Upper lobe of left lung (tissue), 6 donors: ENCODE results near the gene SSC5D. TPM values are rescaled to one million over a fixed set of nuclear protein-coding genes. Genes with fewer than 3 reads are reported as not detected.
"Not testable (repeated sequence)": the region's sequence is repeated elsewhere in the genome, so short reads cannot be mapped to it uniquely, and the experiment has no call there.

Source experiments
- ATAC-seq, 2 donors: fragments of 200-7000 bp; cut with Tn5 transposase; one replicate each; pipeline ENCODE4 v1.9.1; 2022; ENCODE audit warnings: mild to moderate bottlenecking in 2 of 2, moderate library complexity in 2 of 2; ENCODE audit not compliant: low FRiP score in 2 of 2
- DNase-seq, 2 donors: peaks; one replicate each; pipeline ENCODE4 v3.0.0-alpha.2; 2019 to 2020
- H3K27ac ChIP-seq, 4 donors: fragments of 200-600 bp; sonication (generic); one replicate each; pipeline ENCODE4 v1.5.1; 2016 to 2019
- H3K27me3 ChIP-seq, 4 donors: fragments of 200-600 bp; sonication (generic); one replicate each; pipeline ENCODE4 v1.5.1; 2017 to 2019
- H3K36me3 ChIP-seq, 4 donors: fragments of 200-600 bp; sonication (generic); one replicate each; pipeline ENCODE4 v1.5.1; 2016 to 2019
- H3K4me1 ChIP-seq, 4 donors: fragments of 200-600 bp; sonication (generic); one replicate each; pipeline ENCODE4 v1.5.1; 2018 to 2019
- H3K4me3 ChIP-seq, 4 donors: fragments of 200-600 bp; sonication (generic); one replicate each; pipeline ENCODE4 v1.5.1; 2017 to 2019; ENCODE audit warnings: mild to moderate bottlenecking in 2 of 4, moderate library complexity in 1 of 4
- H3K9me3 ChIP-seq, 4 donors: fragments of 200-600 bp; sonication (generic); one replicate each; pipeline ENCODE4 v1.5.1; 2018 to 2019
- CTCF ChIP-seq, 6 experiments: fragments of 450-650 bp in 4 of 6; fragments of 200-600 bp in 2 of 6; sonication (generic) in 2 of 6; IDR thresholded peaks; one replicate each; pipeline ENCODE4 v1.5.1; 2016 to 2019; ENCODE audit warnings: antibody characterized with exemption in 6 of 6
- EP300 ChIP-seq, 4 donors: sonication (generic); formaldehyde crosslinking; IDR thresholded peaks; one replicate each; pipeline ENCODE4 v1.5.1; 2017; ENCODE audit warnings: antibody characterized with exemption in 4 of 4, control low read depth in 2 of 4
- POLR2A ChIP-seq, 4 donors: fragments of 450-650 bp; IDR thresholded peaks; one replicate each; pipeline ENCODE4 v1.5.1; 2016 to 2017; ENCODE audit warnings: antibody characterized with exemption in 4 of 4, mild to moderate bottlenecking in 2 of 4
- POLR2AphosphoS5 ChIP-seq, 2 donors: sonication (generic); formaldehyde crosslinking; IDR thresholded peaks; one replicate each; pipeline ENCODE4 v1.5.1; 2017; ENCODE audit warnings: antibody characterized with exemption in 2 of 2
- WGBS, 2 donors: methylation state at CpG; one replicate each; pipeline ENCODE4 v1.1.5; 2017 to 2018; 5-methylcytosine and 5-hydroxymethylcytosine counted together
- total RNA-seq, 6 donors: library from RNA; depleted of rRNA in 4 of 6; stranded (reverse); fragments of >200 nt in 4 of 6; gene quantifications; one replicate each; pipeline versions ENCODE4 v1.1.0 to v1.2.1, GENCODE V29; 2016 to 2021
- donor health status: DM: no; HTN: no; CAD: no; lungs with moderate emphysema.
- donor health status: DM: no; HTN: yes; CAD: no; lungs with severe emphysema.

Gene SSC5D
- total RNA-seq, 6 donors from 2014 or later: 0.39 to 10.1 (median 6.7) TPM

- ATAC-seq: no peak
- no peak overlapping the region for H3K4me3 ChIP-seq
- H3K27me3 ChIP-seq: peaks cover 0 to 50% (median 33%) of the 10 kb centered on the region in 4 donors
- H3K4me1 ChIP-seq: peaks cover 5 to 35% (median 10%) of the 10 kb centered on the region in 4 donors
- WGBS, 2 donors: 36 to 46% methylated on average over 11 of the region's 11 CpGs
- no peak overlapping the region for H3K27ac ChIP-seq
- DNase-seq: no peak
- H3K36me3 ChIP-seq: no peaks in the 10 kb centered on the region
- H3K9me3 ChIP-seq: no peaks in the 10 kb centered on the region
- TF ChIP-seq CTCF (IDR thresholded peaks at IDR 0.05) (no peak), EP300 (IDR thresholded peaks at IDR 0.05) (no peak), POLR2A (IDR thresholded peaks at IDR 0.05) (no peak), POLR2AphosphoS5 (IDR thresholded peaks at IDR 0.05) (no peak)
Measured at GRCh38 chr19:55444646-55445045, 43.6 kb upstream of the SSC5D start.

- Histone ChIP-seq H3K27me3 (peaks cover 1 to 40% (median 25%) of the 10 kb centered on the region in 4 donors), H3K27ac (no peak overlapping the region), H3K4me3 (no peak overlapping the region), H3K9me3 (no peaks in the 10 kb centered on the region), H3K4me1 (peaks cover under 1 to 26% (median 4%) of the 10 kb centered on the region in 4 donors), H3K36me3 (no peaks in the 10 kb centered on the region)
- DNase-seq (no peak), ATAC-seq (no peak)
- TF ChIP-seq CTCF (IDR thresholded peaks at IDR 0.05) (no peak), EP300 (IDR thresholded peaks at IDR 0.05) (no peak), POLR2AphosphoS5 (IDR thresholded peaks at IDR 0.05) (no peak), POLR2A (IDR thresholded peaks at IDR 0.05) (no peak)
- 65 to 70% methylated on average over 8 of the region's 8 CpGs for WGBS, 2 donors
Measured at GRCh38 chr19:55446060-55446459, 42.2 kb upstream of the SSC5D start.

- Histone ChIP-seq H3K27me3 (peaks cover 7 to 42% (median 30%) of the 10 kb centered on the region in 4 donors), H3K4me3 (no peak overlapping the region), H3K27ac (no peak overlapping the region), H3K4me1 (peaks cover 15 to 26% (median 16%) of the 10 kb centered on the region in 4 donors), H3K9me3 (no peaks in the 10 kb centered on the region), H3K36me3 (no peaks in the 10 kb centered on the region)
- ATAC-seq (peak in 1 of 2 donors; percentile 23), DNase-seq (no peak)
- WGBS, 2 donors: 28 to 81% methylated on average over 2 to 16 of the region's 16 CpGs
- no peak for TF ChIP-seq POLR2A (IDR thresholded peaks at IDR 0.05)
- TF ChIP-seq CTCF (IDR thresholded peaks at IDR 0.05): peak in 1 of 6 experiments; percentile 5
- TF ChIP-seq POLR2AphosphoS5 (IDR thresholded peaks at IDR 0.05): no peak
Measured at GRCh38 chr19:55447421-55448174, 40.6 kb upstream of the SSC5D start.

GRCh38 chr19:55448175-55448490 lies 40.1 kb upstream of the SSC5D start:
- not testable (repeated sequence) for H3K9me3 ChIP-seq, ATAC-seq, DNase-seq, H3K27ac ChIP-seq, H3K4me3 ChIP-seq, H3K36me3 ChIP-seq
- WGBS, 2 donors: 87 to 90% methylated on average over 5 of the region's 5 CpGs
- peaks cover 15 to 26% (median 20%) of the 10 kb centered on the region in 4 donors for H3K4me1 ChIP-seq
- peaks cover 7 to 40% (median 27%) of the 10 kb centered on the region in 4 donors for H3K27me3 ChIP-seq

GRCh38 chr19:55449469-55449868 lies 38.8 kb upstream of the SSC5D start:
- Histone ChIP-seq H3K27me3 (peaks cover 7 to 28% (median 20%) of the 10 kb centered on the region in 4 donors), H3K4me1 (peaks cover 15 to 22% (median 20%) of the 10 kb centered on the region in 4 donors), H3K9me3 (no peaks in the 10 kb centered on the region), H3K27ac (no peak overlapping the region), H3K36me3 (peaks cover 0 to 7% (median 0%) of the 10 kb centered on the region in 4 donors), H3K4me3 (no peak overlapping the region)
- no peak for DNase-seq
- TF ChIP-seq EP300 (IDR thresholded peaks at IDR 0.05) (no peak), POLR2A (IDR thresholded peaks at IDR 0.05) (no peak), POLR2AphosphoS5 (IDR thresholded peaks at IDR 0.05) (no peak), CTCF (IDR thresholded peaks at IDR 0.05) (no peak)
- 38 to 40% methylated on average over 5 to 16 of the region's 16 CpGs for WGBS, 2 donors
- ATAC-seq: no peak
